ENCODE results near the gene PPDPF. TPM values are rescaled to one million over a fixed set of nuclear protein-coding genes. Genes with fewer than 3 reads are reported as not detected.

The PPDPF gene
- total RNA-seq, result 100 to 1,000 TPM; 602 to 609 TPM

- no CpG with 5 or more reads among the region's 64 CpGs for WGBS
- peak; percentile 82 for DNase-seq (ENCODE audit: low spot score)
- H3K36me3 ChIP-seq, result no peaks in the 10 kb centered on the region
- no peaks in the 10 kb centered on the region for H3K27me3 ChIP-seq (replicated peaks; ENCODE audit: insufficient read depth)
- no peaks in the 10 kb centered on the region for H3K9me3 ChIP-seq
- intact Hi-C loops (cut with DNase I), result no loop called here
- H3K4me3 ChIP-seq, result peak within 1 kb of the TSS; percentile 98
- H3K27ac ChIP-seq, result peak within 1 kb of the TSS; percentile 95 to 100
- H3K4me1 ChIP-seq (replicated peaks), result peaks cover 10% of the 10 kb centered on the region
- TF ChIP-seq POLR2A (IDR thresholded peaks at IDR 0.05) (peak; percentile 89), POLR2AphosphoS5 (IDR thresholded peaks at IDR 0.05) (no peak), CTCF (IDR thresholded peaks at IDR 0.05) (peak in 1 of 4 experiments; percentile 9)
Measured at GRCh38 chr20:63520504-63520933, at the start of gene PPDPF. PPDPF (plus strand) TSS chr20:63520765; CDS start chr20:63521309, 544 bp downstream.

- H3K4me1 ChIP-seq (replicated peaks), result peaks cover 4% of the 10 kb centered on the region
- H3K9me3 ChIP-seq, result no peaks in the 10 kb centered on the region
- intact Hi-C loops (cut with DNase I), result no loop called here
- H3K36me3 ChIP-seq, result no peaks in the 10 kb centered on the region
- 10% methylated on average over 21 of the region's 46 CpGs for WGBS
- H3K27ac ChIP-seq, result no peak overlapping the region
- TF ChIP-seq CTCF (IDR thresholded peaks at IDR 0.05), result no peak
- TF ChIP-seq POLR2A (IDR thresholded peaks at IDR 0.05), result no peak
- TF ChIP-seq POLR2AphosphoS5 (IDR thresholded peaks at IDR 0.05), result no peak
- DNase-seq (ENCODE audit: low spot score), result no peak
- peaks cover 32% of the 10 kb centered on the region for H3K27me3 ChIP-seq (replicated peaks; ENCODE audit: insufficient read depth)
- H3K4me3 ChIP-seq, result no peak overlapping the region
Measured at GRCh38 chr20:63471002-63471716, 49.4 kb upstream of the PPDPF start.

GRCh38 chr20:63471717-63471980 lies 48.9 kb upstream of the PPDPF start:
- Histone ChIP-seq H3K4me3 (no peak overlapping the region), H3K27me3 (replicated peaks; ENCODE audit: insufficient read depth) (peaks cover 32% of the 10 kb centered on the region)
- WGBS, result under 1% methylated on average over 23 of the region's 27 CpGs

GRCh38 chr20:63471981-63472831 lies 48.4 kb upstream of the PPDPF start, which contains the start of gene KCNQ2:
KCNQ2 (minus strand) TSS chr20:63472655; CDS start chr20:63472463, 192 bp downstream.
- H3K36me3 ChIP-seq, result no peaks in the 10 kb centered on the region
- TF ChIP-seq POLR2A (IDR thresholded peaks at IDR 0.05) (no peak), POLR2AphosphoS5 (IDR thresholded peaks at IDR 0.05) (no peak), CTCF (IDR thresholded peaks at IDR 0.05) (no peak)
- H3K27ac ChIP-seq, result no peak within 1 kb of the TSS
- H3K27me3 ChIP-seq (replicated peaks; ENCODE audit: insufficient read depth), result peaks cover 36% of the 10 kb centered on the region
- H3K4me3 ChIP-seq, result peak within 1 kb of the TSS in 1 of 2 donors; percentile 15
- DNase-seq (ENCODE audit: low spot score), result no peak
- H3K9me3 ChIP-seq, result no peaks in the 10 kb centered on the region
- WGBS, result 0% methylated on average over 24 of the region's 111 CpGs
- intact Hi-C loops (cut with DNase I), result no loop called here
- H3K4me1 ChIP-seq (replicated peaks), result peaks cover 4% of the 10 kb centered on the region

More at GRCh38 chr20:63471717-63471980, 48.9 kb upstream of the PPDPF start:
- Histone ChIP-seq H3K9me3 (no peaks in the 10 kb centered on the region), H3K27ac (no peak overlapping the region), H3K36me3 (no peaks in the 10 kb centered on the region), H3K4me1 (replicated peaks) (peaks cover 4% of the 10 kb centered on the region)
- no peak for TF ChIP-seq CTCF (IDR thresholded peaks at IDR 0.05)
- no peak for TF ChIP-seq POLR2AphosphoS5 (IDR thresholded peaks at IDR 0.05)
- TF ChIP-seq POLR2A (IDR thresholded peaks at IDR 0.05), result no peak
- intact Hi-C loops (cut with DNase I), result no loop called here
- DNase-seq (ENCODE audit: low spot score), result no peak

Measured in prostate gland (tissue), 2 donors.